Smooth muscle cell (in vitro differentiated cells): Measurements from ENCODE around the gene TMEM141. TPM values are rescaled to one million over a fixed set of nuclear protein-coding genes. Genes with fewer than 3 reads are reported as not detected.
"Not testable (repeated sequence)": the region's sequence is repeated elsewhere in the genome, so short reads cannot be mapped to it uniquely, and the experiment has no call there.

ENCODE experiments used
- DNase-seq: peaks from one replicate; lab custom pipeline; 2025; ENCODE audit not compliant: unreplicated experiment; lab: John Stamatoyannopoulos, UW
- H2AFZ ChIP-seq: fragments of 200-600 bp; sonication (generic); 2 replicates; pipeline ENCODE4 v1.6.0; 2016; ENCODE audit warnings: antibody characterized with exemption, low read depth, mild to moderate bottlenecking
- H3F3A ChIP-seq: fragments of 200-600 bp; sonication (generic); 2 replicates; pipeline ENCODE4 v1.6.0; 2017; ENCODE audit warnings: antibody characterized with exemption, low read depth
- H3K27ac ChIP-seq: fragments of 200-600 bp; sonication (generic); 2 replicates; pipeline ENCODE4 v1.5.1; 2016; ENCODE audit warnings: low read depth, mild to moderate bottlenecking
- H3K27me3 ChIP-seq: fragments of 200-600 bp; sonication (generic); 2 replicates; pipeline ENCODE4 v1.6.1; 2016; ENCODE audit warnings: low read depth, mild to moderate bottlenecking
- H3K36me3 ChIP-seq: fragments of 200-600 bp; sonication (generic); 2 replicates; pipeline ENCODE4 v1.5.1; 2016; ENCODE audit warnings: low read depth
- H3K4me1 ChIP-seq: fragments of 200-600 bp; sonication (generic); 2 replicates; pipeline ENCODE4 v1.5.1; 2016; ENCODE audit warnings: low read depth
- H3K4me2 ChIP-seq: fragments of 200-600 bp; sonication (generic); 2 replicates; pipeline ENCODE4 v1.6.0; 2016; ENCODE audit warnings: mild to moderate bottlenecking
- H3K4me3 ChIP-seq: fragments of 200-600 bp; sonication (generic); 2 replicates; pipeline ENCODE4 v1.5.1; 2016; ENCODE audit warnings: mild to moderate bottlenecking
- H3K79me2 ChIP-seq: fragments of 200-600 bp; sonication (generic); 2 replicates; pipeline ENCODE4 v1.6.0; 2016; ENCODE audit warnings: low read depth, mild to moderate bottlenecking
- H3K9ac ChIP-seq: fragments of 200-600 bp; sonication (generic); 2 replicates; pipeline ENCODE4 v1.6.0; 2016; ENCODE audit warnings: low read depth
- H3K9me3 ChIP-seq: fragments of 200-600 bp; sonication (generic); replicated peaks from 2 replicates; pipeline ENCODE4 v1.5.1; 2016; ENCODE audit warnings: low read depth
- H4K20me1 ChIP-seq: fragments of 200-600 bp; sonication (generic); 2 replicates; pipeline ENCODE4 v1.6.0; 2016; ENCODE audit warnings: low read depth
- CTCF ChIP-seq: fragments of 200-600 bp; sonication (generic); IDR thresholded peaks from 2 replicates; pipeline ENCODE4 v1.5.1; 2017; ENCODE audit warnings: borderline replicate concordance, mild to moderate bottlenecking, antibody characterized with exemption; ENCODE audit not compliant: insufficient read depth, poor library complexity, severe bottlenecking
- WGBS: methylation state at CpG from one replicate; pipeline ENCODE4 v1.1.7; 2016; ENCODE audit warnings: low lambda C conversion rate; 5-methylcytosine and 5-hydroxymethylcytosine counted together
- polyA plus RNA-seq: library from polyadenylated mRNA; unstranded; fragments of >200 nt; fragmentation: Nextera tagmentation; extraction: Ambion mirVana; gene quantifications from 2 replicates; pipeline ENCODE4 v1.2.1, GENCODE V29; 2016
- total RNA-seq: library from RNA; depleted of rRNA; stranded (reverse); fragments of >200 nt; gene quantifications from 2 replicates; pipeline ENCODE4 v1.2.3, GENCODE V29; 2014

TMEM141 gene
- total and polyA plus RNA-seq, 2 experiments from 2014 or later = 75.4 to 112 TPM

- Histone ChIP-seq H3K79me2 (no peaks in the 10 kb centered on the region), H3K9ac (no peak overlapping the region), H3K27me3 (no peaks in the 10 kb centered on the region), H3F3A (peaks cover 7% of the 10 kb centered on the region), H3K4me3 (no peak overlapping the region), H3K4me2 (no peak overlapping the region), H3K36me3 (no peaks in the 10 kb centered on the region), H3K27ac (no peak overlapping the region), H4K20me1 (no peaks in the 10 kb centered on the region), H2AFZ (no peak overlapping the region), H3K9me3 (no peaks in the 10 kb centered on the region), H3K4me1 (peaks cover 4% of the 10 kb centered on the region)
- DNase-seq = no peak
- no peak for TF ChIP-seq CTCF
- 95% methylated on average over 3 of the region's 3 CpGs for WGBS
Measured at GRCh38 chr9:136782452-136782851, 8.7 kb upstream of the TMEM141 start.

- peaks cover 12% of the 10 kb centered on the region for H3F3A ChIP-seq
- 58% methylated on average over 9 of the region's 9 CpGs for WGBS
- TF ChIP-seq CTCF = peak; percentile 37
Measured at GRCh38 chr9:136784249-136784996, 6.7 kb upstream of the TMEM141 start.

GRCh38 chr9:136784997-136785361 lies 6.2 kb upstream of the TMEM141 start:
- H2AFZ ChIP-seq = no peak overlapping the region
- no peak overlapping the region for H3K4me3 ChIP-seq
- WGBS = 42% methylated on average over 6 of the region's 6 CpGs
- H3K9ac ChIP-seq = no peak overlapping the region
- peaks cover 10% of the 10 kb centered on the region for H3F3A ChIP-seq
- peaks cover 26% of the 10 kb centered on the region for H3K4me1 ChIP-seq
- DNase-seq = no peak
- H4K20me1 ChIP-seq = no peaks in the 10 kb centered on the region
- no peak overlapping the region for H3K27ac ChIP-seq
- H3K4me2 ChIP-seq = no peak overlapping the region
- H3K9me3 ChIP-seq = no peaks in the 10 kb centered on the region
- TF ChIP-seq CTCF = no peak
- no peaks in the 10 kb centered on the region for H3K27me3 ChIP-seq
- H3K79me2 ChIP-seq = no peaks in the 10 kb centered on the region
- H3K36me3 ChIP-seq = no peaks in the 10 kb centered on the region

More at GRCh38 chr9:136784249-136784996, 6.7 kb upstream of the TMEM141 start:
- DNase-seq = no peak
- no peak overlapping the region for H3K9ac ChIP-seq
- no peaks in the 10 kb centered on the region for H4K20me1 ChIP-seq
- no peaks in the 10 kb centered on the region for H3K9me3 ChIP-seq
- no peak overlapping the region for H3K27ac ChIP-seq
- H3K36me3 ChIP-seq = no peaks in the 10 kb centered on the region
- H3K4me2 ChIP-seq = no peak overlapping the region
- H3K27me3 ChIP-seq = no peaks in the 10 kb centered on the region
- H2AFZ ChIP-seq = no peak overlapping the region
- H3K4me1 ChIP-seq = peaks cover 20% of the 10 kb centered on the region
- H3K4me3 ChIP-seq = no peak overlapping the region
- no peaks in the 10 kb centered on the region for H3K79me2 ChIP-seq

- H3K36me3 ChIP-seq, H3K4me2 ChIP-seq, H3K9me3 ChIP-seq, DNase-seq, H3K79me2 ChIP-seq, H3K27me3 ChIP-seq, H3K9ac ChIP-seq, H3K4me3 ChIP-seq, H2AFZ ChIP-seq, H3K27ac ChIP-seq, H4K20me1 ChIP-seq: not testable (repeated sequence)
- H3F3A ChIP-seq = peaks cover 12% of the 10 kb centered on the region
- peaks cover 32% of the 10 kb centered on the region for H3K4me1 ChIP-seq
- 82% methylated on average over 17 of the region's 23 CpGs for WGBS
Measured at GRCh38 chr9:136785565-136786355, 5.4 kb upstream of the TMEM141 start.
